Measurements from ENCODE around the gene LETMD1. TPM values are rescaled to one million over a fixed set of nuclear protein-coding genes. Genes with fewer than 3 reads are reported as not detected.
"Not testable (repeated sequence)": the region's sequence is repeated elsewhere in the genome, so short reads cannot be mapped to it uniquely, and the experiment has no call there.

LETMD1 gene
- total and polyA plus RNA-seq, 2 experiments from 2014 or later = 23.9 to 52.8 TPM

DNA sequence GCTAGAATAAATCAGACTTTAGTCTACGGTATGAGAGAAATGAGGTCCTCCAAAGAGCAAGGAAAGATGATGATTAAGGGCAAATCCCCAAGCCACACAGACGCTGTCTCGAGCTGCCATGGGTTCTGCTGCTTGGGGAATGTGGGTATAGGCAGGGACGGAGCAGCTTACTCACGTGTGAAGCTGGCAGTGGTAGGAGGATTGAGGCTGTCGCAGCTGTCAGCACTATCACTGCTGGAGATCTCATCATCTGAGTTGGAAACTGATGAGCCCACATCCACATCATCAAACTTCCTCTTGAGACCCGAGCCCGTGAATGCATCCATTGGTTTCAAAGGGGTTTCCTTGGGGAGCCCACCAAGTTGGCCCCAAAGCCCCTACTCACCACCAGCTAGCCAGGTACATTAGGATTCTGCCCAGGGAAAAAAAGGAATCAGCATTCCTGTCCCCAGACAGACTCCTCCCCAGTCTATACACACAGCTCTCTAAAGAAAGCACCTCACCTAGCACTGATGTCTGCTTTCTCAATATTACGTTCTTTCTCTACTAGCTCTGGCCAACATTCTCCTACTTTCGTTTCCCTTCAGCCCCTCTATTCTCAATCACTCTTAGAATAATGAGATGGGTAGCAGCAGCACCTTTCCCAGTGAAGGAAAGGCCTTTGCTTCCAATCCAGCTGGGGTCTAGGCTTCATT, 28.3 kb downstream of the LETMD1 start:
- H3K9me2 ChIP-seq (replicated peaks; ENCODE audit: insufficient read depth) = no peaks in the 10 kb centered on the region
- WGBS (ENCODE audit: low lambda C conversion rate, missing lambda C conversion rate) = 93% methylated on average over 10 of the region's 10 CpGs
- H3K27ac ChIP-seq = no peak overlapping the region
- no peaks in the 10 kb centered on the region for H3K27me3 ChIP-seq
- no peak overlapping the region for H2AFZ ChIP-seq
- peaks cover 16% of the 10 kb centered on the region for H4K20me1 ChIP-seq (ENCODE audit: insufficient read depth, poor library complexity, severe bottlenecking)
- H3K79me2 ChIP-seq = peaks cover 66% of the 10 kb centered on the region
- H3K36me3 ChIP-seq (replicated peaks; ENCODE audit: insufficient read depth, low read depth) = no peaks in the 10 kb centered on the region
- DNase-seq (ENCODE audit: low spot score) = no peak
- H3K9me3 ChIP-seq (ENCODE audit: low read depth) = no peaks in the 10 kb centered on the region
- no peak overlapping the region for H3K4me2 ChIP-seq
- no peak overlapping the region for H3K4me3 ChIP-seq
- H3K4me1 ChIP-seq (ENCODE audit: insufficient read depth) = peaks cover 4% of the 10 kb centered on the region
- TF ChIP-seq EZH2phosphoT487 (IDR thresholded peaks at IDR 0.05; ENCODE audit: low read depth, severe bottlenecking, unreplicated experiment) (no peak), EZH2 (IDR thresholded peaks at IDR 0.05; ENCODE audit: borderline replicate concordance) (no peak)
- TF ChIP-seq, protein P1, sequence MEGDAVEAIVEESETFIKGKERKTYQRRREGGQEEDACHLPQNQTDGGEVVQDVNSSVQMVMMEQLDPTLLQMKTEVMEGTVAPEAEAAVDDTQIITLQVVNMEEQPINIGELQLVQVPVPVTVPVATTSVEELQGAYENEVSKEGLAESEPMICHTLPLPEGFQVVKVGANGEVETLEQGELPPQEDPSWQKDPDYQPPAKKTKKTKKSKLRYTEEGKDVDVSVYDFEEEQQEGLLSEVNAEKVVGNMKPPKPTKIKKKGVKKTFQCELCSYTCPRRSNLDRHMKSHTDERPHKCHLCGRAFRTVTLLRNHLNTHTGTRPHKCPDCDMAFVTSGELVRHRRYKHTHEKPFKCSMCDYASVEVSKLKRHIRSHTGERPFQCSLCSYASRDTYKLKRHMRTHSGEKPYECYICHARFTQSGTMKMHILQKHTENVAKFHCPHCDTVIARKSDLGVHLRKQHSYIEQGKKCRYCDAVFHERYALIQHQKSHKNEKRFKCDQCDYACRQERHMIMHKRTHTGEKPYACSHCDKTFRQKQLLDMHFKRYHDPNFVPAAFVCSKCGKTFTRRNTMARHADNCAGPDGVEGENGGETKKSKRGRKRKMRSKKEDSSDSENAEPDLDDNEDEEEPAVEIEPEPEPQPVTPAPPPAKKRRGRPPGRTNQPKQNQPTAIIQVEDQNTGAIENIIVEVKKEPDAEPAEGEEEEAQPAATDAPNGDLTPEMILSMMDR (IDR thresholded peaks at IDR 0.05; ENCODE audit: poor library complexity) = no peak

DNA sequence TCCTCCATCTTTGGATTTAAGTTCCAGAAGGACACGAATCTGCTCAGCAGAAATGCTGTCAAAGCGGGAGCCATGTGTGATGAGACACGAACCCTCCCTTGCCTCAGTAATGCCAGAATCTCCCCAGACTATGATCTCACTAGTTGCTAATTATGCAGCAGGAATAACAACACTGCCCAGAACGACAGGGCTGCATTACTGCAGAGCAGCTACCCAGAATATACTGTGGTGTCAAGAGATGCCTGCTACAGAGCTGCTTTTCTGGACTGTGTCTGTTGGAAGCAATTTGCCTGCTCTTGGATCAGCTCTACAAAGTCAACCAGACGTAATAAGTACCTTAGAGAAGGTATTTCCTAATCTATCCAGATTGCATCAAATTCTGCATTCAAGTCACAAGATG, 29.8 kb downstream of the LETMD1 start:
- Histone ChIP-seq H4K20me1 (ENCODE audit: insufficient read depth, poor library complexity, severe bottlenecking) (peaks cover 28% of the 10 kb centered on the region), H3K4me3 (no peak overlapping the region), H3K4me1 (ENCODE audit: insufficient read depth) (peaks cover 15% of the 10 kb centered on the region), H3K36me3 (replicated peaks; ENCODE audit: insufficient read depth, low read depth) (no peaks in the 10 kb centered on the region), H3K79me2 (peaks cover 81% of the 10 kb centered on the region), H2AFZ (no peak overlapping the region), H3K9me2 (replicated peaks; ENCODE audit: insufficient read depth) (no peaks in the 10 kb centered on the region), H3K27me3 (no peaks in the 10 kb centered on the region), H3K27ac (peak overlapping the region; percentile 11), H3K9me3 (ENCODE audit: low read depth) (no peaks in the 10 kb centered on the region), H3K4me2 (peak overlapping the region; percentile 3)
- peak; percentile 38 for DNase-seq (ENCODE audit: low spot score)
- 50% methylated on average over 5 of the region's 5 CpGs for WGBS (ENCODE audit: low lambda C conversion rate, missing lambda C conversion rate)
- TF ChIP-seq EZH2 (IDR thresholded peaks at IDR 0.05; ENCODE audit: borderline replicate concordance) (no peak), EZH2phosphoT487 (IDR thresholded peaks at IDR 0.05; ENCODE audit: low read depth, severe bottlenecking, unreplicated experiment) (no peak)
- TF ChIP-seq, protein P1 (IDR thresholded peaks at IDR 0.05; ENCODE audit: poor library complexity) = no peak

DNA sequence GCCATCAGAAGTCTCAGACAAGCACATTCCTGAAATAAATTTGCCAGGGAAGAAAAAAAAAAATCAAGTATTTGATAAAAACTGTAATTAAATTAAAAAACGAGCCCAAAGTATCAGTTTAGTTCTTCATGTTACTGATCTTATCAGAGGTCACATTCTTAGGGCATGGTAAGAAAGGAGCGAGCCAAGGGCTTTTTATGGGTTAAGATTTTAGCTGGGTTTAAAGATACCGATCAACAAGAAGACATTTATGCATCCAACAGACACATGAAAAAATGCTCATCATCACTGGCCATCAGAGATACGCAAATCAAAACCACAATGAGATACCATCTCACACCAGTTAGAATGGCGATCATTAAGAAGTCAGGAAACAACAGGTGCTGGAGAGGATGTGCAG, 30.2 kb downstream of the LETMD1 start:
- peaks cover 15% of the 10 kb centered on the region for H3K4me1 ChIP-seq (ENCODE audit: insufficient read depth)
- 85% methylated on average over 5 of the region's 5 CpGs for WGBS (ENCODE audit: low lambda C conversion rate, missing lambda C conversion rate)
- not testable (repeated sequence) for DNase-seq (ENCODE audit: low spot score)

DNA sequence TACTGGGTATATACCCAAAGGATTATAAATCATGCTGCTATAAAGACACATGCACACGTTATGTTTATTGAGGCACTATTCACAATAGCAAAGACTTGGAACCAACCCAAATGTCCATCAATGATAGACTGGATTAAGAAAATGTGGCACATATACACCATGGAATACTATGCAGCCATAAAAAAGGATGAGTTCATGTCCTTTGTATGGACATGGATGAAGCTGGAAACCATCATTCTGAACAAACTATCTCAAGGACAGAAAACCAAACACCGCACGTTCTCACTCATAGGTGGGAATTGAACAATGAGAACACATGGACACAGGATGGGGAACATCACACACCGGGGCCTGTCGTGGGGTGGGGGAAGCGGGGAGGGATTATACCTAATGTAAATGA, 30.7 kb downstream of the LETMD1 start:
- not testable (repeated sequence) for H3K9me3 ChIP-seq (ENCODE audit: low read depth); H3K27ac ChIP-seq; H3K27me3 ChIP-seq; H3K4me2 ChIP-seq; H3K36me3 ChIP-seq (replicated peaks; ENCODE audit: insufficient read depth, low read depth); DNase-seq (ENCODE audit: low spot score); H3K4me3 ChIP-seq; H3K9me2 ChIP-seq (replicated peaks; ENCODE audit: insufficient read depth); H2AFZ ChIP-seq
- Histone ChIP-seq H4K20me1 (ENCODE audit: insufficient read depth, poor library complexity, severe bottlenecking) (peaks cover 28% of the 10 kb centered on the region), H3K4me1 (ENCODE audit: insufficient read depth) (peaks cover 15% of the 10 kb centered on the region), H3K79me2 (peaks cover 81% of the 10 kb centered on the region)
- WGBS (ENCODE audit: low lambda C conversion rate, missing lambda C conversion rate) = 96% methylated on average over 6 of the region's 6 CpGs

More for the DNA sequence above, 30.2 kb downstream of the LETMD1 start:
- not testable (repeated sequence) for H3K36me3 ChIP-seq (replicated peaks; ENCODE audit: insufficient read depth, low read depth); H3K27ac ChIP-seq; H3K27me3 ChIP-seq; H2AFZ ChIP-seq; H3K4me3 ChIP-seq; H3K9me3 ChIP-seq (ENCODE audit: low read depth); H3K9me2 ChIP-seq (replicated peaks; ENCODE audit: insufficient read depth); H3K4me2 ChIP-seq
- Histone ChIP-seq H3K79me2 (peaks cover 81% of the 10 kb centered on the region), H4K20me1 (ENCODE audit: insufficient read depth, poor library complexity, severe bottlenecking) (peaks cover 28% of the 10 kb centered on the region)
